GM23338 (cell line): ENCODE results near the gene TJAP1. TPM values are rescaled to one million over a fixed set of nuclear protein-coding genes. Genes with fewer than 3 reads are reported as not detected.

Source experiments
- ATAC-seq: fragments of 200-7000 bp; cut with Tn5 transposase; 3 replicates; pipeline ENCODE4 v1.9.1; 2020
- DNase-seq: peaks from one replicate; pipeline ENCODE4 v3.0.0-alpha.2; 2015; ENCODE audit warnings: low spot score
- H2AFZ ChIP-seq: fragments of 200-600 bp; sonication (generic); 2 replicates; pipeline ENCODE4 v1.8.0; 2016; ENCODE audit warnings: antibody characterized with exemption, mild to moderate bottlenecking, moderate library complexity
- H3F3A ChIP-seq: fragments of 200-600 bp; sonication (generic); replicated peaks from 2 replicates; pipeline ENCODE4 v1.8.0; 2017; ENCODE audit warnings: antibody characterized with exemption, mixed run types, low read depth
- H3K27ac ChIP-seq: fragments of 200-600 bp; sonication (generic); 2 replicates; pipeline ENCODE4 v1.6.1; 2016; ENCODE audit warnings: low read depth
- H3K27me3 ChIP-seq: fragments of 200-600 bp; sonication (generic); 2 replicates; pipeline ENCODE4 v1.8.0; 2016; ENCODE audit warnings: mild to moderate bottlenecking, mixed run types, moderate library complexity; ENCODE audit not compliant: insufficient read depth
- H3K36me3 ChIP-seq: fragments of 200-600 bp; sonication (generic); 2 replicates; pipeline ENCODE4 v1.8.0; 2016; ENCODE audit warnings: mild to moderate bottlenecking; ENCODE audit not compliant: insufficient read depth
- H3K4me1 ChIP-seq: fragments of 200-600 bp; sonication (generic); 2 replicates; pipeline ENCODE4 v1.8.0; 2016; ENCODE audit warnings: mild to moderate bottlenecking, moderate library complexity; ENCODE audit not compliant: insufficient read depth
- H3K4me2 ChIP-seq: fragments of 200-600 bp; sonication (generic); 2 replicates; pipeline ENCODE4 v1.7.1; 2017; ENCODE audit warnings: mixed run types
- H3K4me3 ChIP-seq: fragments of 200-600 bp; sonication (generic); 2 replicates; pipeline ENCODE4 v1.6.1; 2016; ENCODE audit warnings: mixed run types
- H3K79me2 ChIP-seq: fragments of 200-600 bp; sonication (generic); replicated peaks from 2 replicates; pipeline ENCODE4 v1.8.0; 2017; ENCODE audit warnings: mild to moderate bottlenecking; ENCODE audit not compliant: insufficient read depth
- H3K9me2 ChIP-seq: fragments of 200-600 bp; sonication (generic); 2 replicates; pipeline ENCODE4 v1.8.0; 2017; ENCODE audit not compliant: insufficient read depth
- H4K20me1 ChIP-seq: fragments of 200-600 bp; sonication (generic); replicated peaks from 2 replicates; pipeline ENCODE4 v1.8.0; 2017; ENCODE audit warnings: mild to moderate bottlenecking; ENCODE audit not compliant: insufficient read depth
- H3K27ac Mint-ChIP-seq: 2 replicates; pipeline ENCODE4 v1.8.0; 2020; ENCODE audit warnings: inconsistent platforms, mild to moderate bottlenecking, moderate library complexity, mixed read lengths
- H3K27me3 Mint-ChIP-seq: 3 replicates; pipeline ENCODE4 v1.8.0; 2022; ENCODE audit warnings: low read depth, mild to moderate bottlenecking, moderate library complexity, mixed read lengths, inconsistent platforms; ENCODE audit not compliant: insufficient read depth, poor library complexity
- H3K36me3 Mint-ChIP-seq: 3 replicates; pipeline ENCODE4 v1.8.0; 2021; ENCODE audit warnings: low read depth, mild to moderate bottlenecking, inconsistent platforms, moderate library complexity, mixed read lengths
- H3K4me1 Mint-ChIP-seq: 3 replicates; pipeline ENCODE4 v1.8.0; 2020; ENCODE audit warnings: mild to moderate bottlenecking, inconsistent platforms, mixed read lengths
- H3K4me3 Mint-ChIP-seq: 3 replicates; pipeline ENCODE4 v1.8.0; 2021; ENCODE audit warnings: moderate library complexity, mild to moderate bottlenecking, inconsistent platforms, mixed read lengths
- H3K9me3 Mint-ChIP-seq: 3 replicates; pipeline ENCODE4 v1.8.0; 2020; ENCODE audit warnings: moderate library complexity, mild to moderate bottlenecking, inconsistent platforms, mixed read lengths
- CREB1 ChIP-seq: fragments of 250-450 bp; sonication (Bioruptor Pico); IDR thresholded peaks from 2 replicates; pipeline ENCODE4 v1.5.0; 2020; ENCODE audit warnings: low read depth, mild to moderate bottlenecking, moderate library complexity
- CTCF ChIP-seq, 2 experiments: fragments of 200-600 bp in 1 of 2; sonication (generic) in 1 of 2; conservative IDR thresholded peaks; 2 replicates each; pipeline versions ENCODE4 v1.5.1 to v1.6.1; 2016 to 2017; ENCODE audit warnings: antibody characterized with exemption in 2 of 2, low read depth in 2 of 2, mild to moderate bottlenecking in 2 of 2, moderate library complexity in 1 of 2
- ETS1 ChIP-seq: IDR thresholded peaks from 2 replicates; pipeline ENCODE4 v1.6.1; 2016; ENCODE audit warnings: antibody characterized with exemption
- EZH2 ChIP-seq: fragments of 200-600 bp; sonication (generic); IDR thresholded peaks from one replicate; pipeline ENCODE4 v1.8.0; 2017; ENCODE audit warnings: antibody characterized with exemption, mild to moderate bottlenecking, low read depth; ENCODE audit not compliant: unreplicated experiment
- EZH2phosphoT487 ChIP-seq: fragments of 200-600 bp; sonication (generic); IDR thresholded peaks from one replicate; pipeline ENCODE4 v1.8.1; 2018; ENCODE audit warnings: antibody characterized with exemption; ENCODE audit not compliant: unreplicated experiment
- JUNB ChIP-seq: IDR thresholded peaks from one replicate; pipeline ENCODE4 v1.6.1; 2016; ENCODE audit warnings: antibody characterized with exemption; ENCODE audit not compliant: unreplicated experiment
- NANOG ChIP-seq: IDR thresholded peaks from 2 replicates; pipeline ENCODE4 v1.6.1; 2016; ENCODE audit warnings: antibody characterized with exemption, borderline replicate concordance
- POLR2AphosphoS5 ChIP-seq: IDR thresholded peaks from 2 replicates; pipeline ENCODE4 v1.6.1; 2016; ENCODE audit warnings: antibody characterized with exemption, low read depth
- REST ChIP-seq: IDR thresholded peaks from one replicate; pipeline ENCODE4 v1.6.1; 2018; ENCODE audit warnings: antibody characterized with exemption; ENCODE audit not compliant: unreplicated experiment
- STAT1 ChIP-seq: IDR thresholded peaks from one replicate; pipeline ENCODE4 v1.6.1; 2016; ENCODE audit warnings: antibody characterized with exemption; ENCODE audit not compliant: unreplicated experiment
- ZNF114 ChIP-seq: fragments of 250-450 bp; sonication (Bioruptor Pico); IDR thresholded peaks from 2 replicates; pipeline ENCODE4 v1.5.0; 2020; ENCODE audit warnings: mild to moderate bottlenecking, moderate library complexity
- ZNF331 ChIP-seq: fragments of 250-450 bp; sonication (Bioruptor Pico); IDR thresholded peaks from 2 replicates; pipeline ENCODE4 v1.5.0; 2020; ENCODE audit warnings: low read depth, mild to moderate bottlenecking, moderate library complexity
- ZNF462 ChIP-seq: fragments of 250-450 bp; sonication (Bioruptor Pico); IDR thresholded peaks from 2 replicates; pipeline ENCODE4 v1.5.0; 2020; ENCODE audit warnings: mild to moderate bottlenecking, moderate library complexity
- polyA plus RNA-seq: library from polyadenylated mRNA; unstranded; fragments of >200 nt; fragmentation: Nextera tagmentation; extraction: Ambion mirVana; gene quantifications from 2 replicates; pipeline ENCODE4 v1.2.1, GENCODE V29; 2016
- total RNA-seq: library from RNA; depleted of rRNA; stranded (reverse); fragments of >200 nt; shearing (Covaris generic); gene quantifications from 2 replicates; pipeline ENCODE4 v1.2.3, GENCODE V29; 2014

The TJAP1 gene
- total and polyA plus RNA-seq, 2 experiments from 2014 or later = 17.6 to 34.3 TPM

GRCh38 chr6:43506667-43507471, 29.5 kb downstream of the TJAP1 start:
- Histone ChIP-seq H3K27me3 (peaks cover 26% of the 10 kb centered on the region), H3K79me2 (no peaks in the 10 kb centered on the region), H3K36me3 (peaks cover 5% of the 10 kb centered on the region), H3K9me2 (no peaks in the 10 kb centered on the region), H3K4me3 (no peak overlapping the region), H3K27ac (no peak overlapping the region), H4K20me1 (no peaks in the 10 kb centered on the region; the same call in 1 of the 2 replicates), H2AFZ (no peak overlapping the region), H3K4me1 (peaks cover 11% of the 10 kb centered on the region; the same call in 1 of the 2 replicates), H3F3A (peaks cover 16% of the 10 kb centered on the region), H3K4me2 (no peak overlapping the region)
- Mint-ChIP-seq H3K4me3 (no peak overlapping the region; the same call in 2 of the 3 replicates), H3K4me1 (peaks cover 24% of the 10 kb centered on the region), H3K27ac (no peak overlapping the region), H3K9me3 (peaks cover 3% of the 10 kb centered on the region; the same call in 2 of the 3 replicates), H3K27me3 (peaks cover 37% of the 10 kb centered on the region), H3K36me3 (peaks cover 39% of the 10 kb centered on the region)
- peak; percentile 52 for ATAC-seq
- TF ChIP-seq ETS1 (no peak), ZNF462 (CRISPR knock-in tag) (no peak), ZNF331 (CRISPR knock-in tag) (no peak), EZH2 (no peak), JUNB (no peak), NANOG (no peak), ZNF114 (no peak), CTCF (conservative IDR thresholded peaks at IDR 0.05; ENCODE audit: low read depth in 2 of 2) (peak; percentile 88 to 97), REST (no peak), POLR2AphosphoS5 (peak; percentile 44), EZH2phosphoT487 (no peak), CREB1 (no peak), STAT1 (no peak)
- peak; percentile 91 for DNase-seq
